IPS-15b (cell line): ENCODE data around the gene RBM18.

Experiments
- H3K27me3 ChIP-seq: one replicate; pipeline ENCODE4 v1.6.1; 2013; ENCODE audit warnings: low read length; ENCODE audit not compliant: control insufficient read depth, insufficient read depth
- H3K36me3 ChIP-seq: one replicate; pipeline ENCODE4 v1.6.1; 2013; ENCODE audit warnings: low read length; ENCODE audit not compliant: control insufficient read depth, insufficient read depth
- H3K4me1 ChIP-seq: one replicate; pipeline ENCODE4 v1.6.1; 2013; ENCODE audit warnings: mild to moderate bottlenecking, low read length; ENCODE audit not compliant: control insufficient read depth, insufficient read depth
- H3K4me3 ChIP-seq: one replicate; pipeline ENCODE4 v1.5.1; 2013; ENCODE audit warnings: low read depth, low read length
- H3K9ac ChIP-seq: one replicate; pipeline ENCODE4 v1.6.1; 2013; ENCODE audit warnings: low read depth, mild to moderate bottlenecking, low read length
- H3K9me3 ChIP-seq: one replicate; pipeline ENCODE4 v1.6.1; 2013; ENCODE audit warnings: mild to moderate bottlenecking, low read length; ENCODE audit not compliant: control insufficient read depth, insufficient read depth

Gene RBM18

DNA sequence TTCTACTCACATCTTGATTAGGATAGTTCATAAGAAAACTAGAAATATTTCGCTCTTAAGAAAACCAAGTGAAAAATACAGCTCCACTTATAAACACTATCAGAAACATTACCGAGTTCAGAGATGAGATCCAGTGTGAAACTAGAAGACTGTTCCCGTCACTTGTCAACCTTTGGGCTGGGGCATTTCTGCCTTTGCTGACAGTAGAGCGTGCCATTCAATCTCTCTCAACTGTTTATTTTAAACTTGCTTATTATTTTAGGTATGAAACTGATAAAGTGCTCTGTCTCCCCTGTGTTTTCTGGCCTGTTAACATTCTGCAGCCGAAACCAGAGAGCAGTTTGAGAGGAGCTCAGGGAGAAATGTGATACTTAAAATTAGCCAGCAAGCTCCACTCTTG, 16.7 kb upstream of the RBM18 start:
- no peak overlapping the region for H3K4me3 ChIP-seq
- H3K36me3 ChIP-seq = peaks cover 9% of the 10 kb centered on the region

DNA sequence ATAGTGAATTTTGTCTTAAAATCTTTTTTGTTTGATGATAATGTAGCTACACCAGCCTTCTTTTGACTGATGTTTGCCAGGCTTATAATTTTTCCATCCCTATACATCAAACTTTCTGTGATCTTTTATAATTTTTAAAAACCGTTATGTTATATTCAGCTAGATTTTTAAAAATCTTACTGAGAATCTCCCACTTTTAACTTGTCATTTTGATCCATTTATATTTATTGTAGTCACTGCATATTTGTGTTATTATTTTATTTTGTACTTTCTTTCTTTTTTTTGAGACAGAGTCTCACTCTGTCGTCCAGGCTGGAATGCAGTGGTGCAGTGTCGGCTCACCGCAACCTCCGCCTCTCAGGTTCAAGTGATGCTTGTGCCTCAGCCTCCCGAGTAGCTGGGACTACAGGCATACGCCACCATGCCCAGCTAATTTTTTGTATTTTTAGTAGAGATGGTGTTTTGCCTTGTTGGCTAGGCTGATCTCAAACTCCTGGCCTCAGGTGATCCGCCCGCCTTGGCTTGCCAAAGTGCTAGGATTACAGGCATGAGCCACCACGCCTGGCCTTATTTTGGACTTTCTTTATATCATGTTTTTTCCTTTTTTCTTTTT, 12.8 kb upstream of the RBM18 start:
- Histone ChIP-seq H3K9ac (no peak overlapping the region), H3K9me3 (no peaks in the 10 kb centered on the region), H3K36me3 (peaks cover 8% of the 10 kb centered on the region), H3K4me1 (no peaks in the 10 kb centered on the region), H3K4me3 (no peak overlapping the region), H3K27me3 (no peaks in the 10 kb centered on the region)

More for the DNA sequence above, 16.7 kb upstream of the RBM18 start:
- Histone ChIP-seq H3K27me3 (no peaks in the 10 kb centered on the region), H3K4me1 (peaks cover 3% of the 10 kb centered on the region), H3K9ac (no peak overlapping the region), H3K9me3 (no peaks in the 10 kb centered on the region)

DNA sequence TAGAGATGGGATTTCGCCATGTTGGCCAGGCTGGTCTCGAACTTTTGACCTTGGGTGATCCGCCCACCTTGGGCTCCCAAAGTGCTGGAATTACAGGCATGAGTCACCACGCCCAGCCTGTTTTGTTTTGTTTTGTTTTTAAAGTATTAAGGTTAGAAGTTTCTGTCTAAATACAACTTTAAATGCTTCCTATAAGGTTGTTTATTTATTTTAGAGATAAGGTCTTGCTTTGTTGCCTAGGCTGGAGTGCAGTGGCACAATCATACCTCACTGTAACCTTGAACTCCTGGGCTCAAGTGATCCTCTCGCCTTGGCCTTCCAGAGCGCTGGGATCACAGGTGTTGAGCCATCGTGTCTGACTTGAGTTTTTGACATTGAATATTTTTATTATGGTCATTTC, 11.5 kb upstream of the RBM18 start:
- no peaks in the 10 kb centered on the region for H3K27me3 ChIP-seq
- peaks cover 17% of the 10 kb centered on the region for H3K36me3 ChIP-seq
- no peaks in the 10 kb centered on the region for H3K4me1 ChIP-seq
- no peak overlapping the region for H3K4me3 ChIP-seq
- H3K9me3 ChIP-seq = no peaks in the 10 kb centered on the region
- no peak overlapping the region for H3K9ac ChIP-seq

- H3K4me1 ChIP-seq = no peaks in the 10 kb centered on the region
- H3K9me3 ChIP-seq = no peaks in the 10 kb centered on the region
- no peak overlapping the region for H3K4me3 ChIP-seq
- H3K9ac ChIP-seq = no peak overlapping the region
- H3K27me3 ChIP-seq = no peaks in the 10 kb centered on the region
- peaks cover 18% of the 10 kb centered on the region for H3K36me3 ChIP-seq
Observed at GRCh38 chr9:122274055-122274454, 9.4 kb upstream of the RBM18 start.

GRCh38 chr9:122268041-122268814, 3.6 kb upstream of the RBM18 start:
- H3K4me1 ChIP-seq = peaks cover 7% of the 10 kb centered on the region
- H3K4me3 ChIP-seq = no peak overlapping the region
- H3K9me3 ChIP-seq = no peaks in the 10 kb centered on the region
- no peak overlapping the region for H3K9ac ChIP-seq
- H3K27me3 ChIP-seq = no peaks in the 10 kb centered on the region
- H3K36me3 ChIP-seq = peaks cover 11% of the 10 kb centered on the region

DNA sequence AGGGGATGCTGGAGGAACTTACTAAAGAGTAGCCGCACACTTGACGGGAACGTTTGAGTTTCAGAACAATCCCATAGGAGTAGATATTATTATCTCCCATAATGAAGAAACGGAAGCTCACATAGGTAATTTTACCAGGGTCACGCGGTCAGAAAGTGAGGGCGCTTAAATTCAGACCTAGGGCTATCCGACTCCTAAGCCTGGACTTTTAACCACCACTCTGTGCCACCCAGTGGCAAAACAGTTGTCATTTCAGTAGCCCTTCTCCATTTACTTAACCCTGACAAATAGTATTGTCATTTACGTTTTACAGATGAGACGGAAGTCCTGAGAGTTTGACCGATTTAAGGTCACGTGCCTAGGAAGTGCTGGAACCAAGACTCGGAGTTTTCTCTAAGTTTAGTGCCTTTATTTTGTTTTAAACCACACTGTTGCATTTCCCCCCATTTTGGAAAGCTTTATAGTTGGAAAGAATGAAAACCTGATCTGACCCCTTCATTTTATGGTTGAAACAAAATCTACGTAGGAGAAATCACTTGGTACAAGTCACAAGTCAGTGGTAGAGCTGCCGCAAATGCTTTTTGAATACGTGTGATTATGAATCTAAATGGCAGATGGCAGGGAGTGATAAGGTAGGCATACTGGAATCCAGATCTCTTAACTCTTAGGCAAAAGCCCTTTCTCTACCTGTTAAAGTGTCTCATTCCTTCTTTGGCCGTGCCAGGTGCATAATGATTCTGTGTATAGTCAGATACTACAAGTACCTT, 692 bp upstream of the RBM18 start:
- no peaks in the 10 kb centered on the region for H3K36me3 ChIP-seq
- H3K4me1 ChIP-seq = peaks cover 7% of the 10 kb centered on the region
- peak overlapping the region; percentile 26 for H3K9ac ChIP-seq
- peak overlapping the region; percentile 93 for H3K4me3 ChIP-seq
- no peaks in the 10 kb centered on the region for H3K27me3 ChIP-seq
- H3K9me3 ChIP-seq = no peaks in the 10 kb centered on the region

DNA sequence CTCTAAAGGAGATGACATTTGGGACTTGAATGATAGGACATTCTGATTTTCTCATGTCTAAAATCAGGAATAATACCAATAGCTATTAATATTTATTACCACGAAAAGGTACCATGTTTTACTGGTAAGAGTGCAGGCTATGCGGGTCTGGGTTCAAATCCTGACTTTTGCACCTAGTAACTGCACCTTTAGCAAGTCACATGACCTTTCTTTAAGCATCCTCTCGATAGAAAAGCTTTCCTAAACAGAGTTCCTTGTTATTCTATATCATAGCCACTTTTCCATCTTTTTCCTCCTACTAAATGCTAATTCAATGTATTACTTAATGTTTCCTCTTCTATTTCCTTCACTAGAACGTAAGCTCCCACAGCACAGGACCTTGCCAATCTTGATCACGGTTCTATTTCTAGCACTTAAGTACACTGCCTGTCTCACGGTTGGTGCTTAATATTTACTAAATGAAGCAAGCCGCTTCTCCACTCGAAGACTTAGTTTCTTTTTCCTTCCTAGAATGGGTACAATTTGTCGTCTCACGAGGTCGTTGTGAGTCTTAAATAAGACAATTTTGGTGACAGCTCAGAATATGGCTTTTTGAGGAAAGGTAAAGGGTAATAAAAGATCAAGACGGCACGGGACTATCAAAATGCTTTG, 816 bp downstream of the RBM18 start:
- Histone ChIP-seq H3K4me3 (peak overlapping the region; percentile 93), H3K36me3 (no peaks in the 10 kb centered on the region), H3K4me1 (peaks cover 7% of the 10 kb centered on the region), H3K9ac (peak overlapping the region; percentile 71), H3K9me3 (no peaks in the 10 kb centered on the region), H3K27me3 (no peaks in the 10 kb centered on the region)

- Histone ChIP-seq H3K9me3 (no peaks in the 10 kb centered on the region), H3K4me1 (peaks cover 7% of the 10 kb centered on the region), H3K36me3 (no peaks in the 10 kb centered on the region), H3K4me3 (no peak overlapping the region), H3K9ac (no peak overlapping the region), H3K27me3 (no peaks in the 10 kb centered on the region)
Observed at GRCh38 chr9:122262073-122262472, 2.6 kb downstream of the RBM18 start.

GRCh38 chr9:122261469-122261881, 3.2 kb downstream of the RBM18 start:
- no peaks in the 10 kb centered on the region for H3K9me3 ChIP-seq
- H3K4me1 ChIP-seq = peaks cover 7% of the 10 kb centered on the region
- H3K9ac ChIP-seq = no peak overlapping the region
- no peaks in the 10 kb centered on the region for H3K36me3 ChIP-seq
- no peak overlapping the region for H3K4me3 ChIP-seq
- H3K27me3 ChIP-seq = no peaks in the 10 kb centered on the region

GRCh38 chr9:122258886-122259415, 5.7 kb downstream of the RBM18 start:
- no peaks in the 10 kb centered on the region for H3K9me3 ChIP-seq
- H3K4me3 ChIP-seq = no peak overlapping the region
- no peaks in the 10 kb centered on the region for H3K27me3 ChIP-seq
- H3K9ac ChIP-seq = no peak overlapping the region
- peaks cover 2% of the 10 kb centered on the region for H3K4me1 ChIP-seq
- H3K36me3 ChIP-seq = no peaks in the 10 kb centered on the region

DNA sequence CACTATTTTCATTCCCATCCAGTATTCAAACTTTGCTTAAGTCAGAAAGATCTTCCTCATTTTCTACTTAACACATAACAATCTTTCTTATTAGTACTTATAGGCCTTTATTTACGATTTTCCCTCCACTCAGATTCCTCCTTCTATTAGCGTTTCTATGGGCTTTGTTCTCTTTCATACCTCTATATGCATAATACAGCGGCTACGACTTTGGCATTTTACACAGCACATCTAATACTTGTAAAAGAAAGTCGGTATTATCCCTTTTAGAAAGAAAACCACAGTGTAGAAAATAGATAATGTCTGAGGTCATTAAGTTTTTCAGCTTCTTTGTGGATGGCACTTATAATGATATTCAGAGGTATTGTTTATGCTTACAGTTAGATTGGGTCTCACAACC, 8.4 kb downstream of the RBM18 start:
- peaks cover 6% of the 10 kb centered on the region for H3K36me3 ChIP-seq
- no peaks in the 10 kb centered on the region for H3K4me1 ChIP-seq

More for the DNA sequence above, 8.4 kb downstream of the RBM18 start:
- Histone ChIP-seq H3K4me3 (no peak overlapping the region), H3K9me3 (no peaks in the 10 kb centered on the region), H3K9ac (no peak overlapping the region), H3K27me3 (no peaks in the 10 kb centered on the region)
